GM13977 (cell line): ENCODE data around the gene GABRQ.

Experiments
- DNase-seq: peaks from one replicate; pipeline ENCODE4 v3.0.0; 2012; ENCODE audit warnings: low spot score
- CTCF ChIP-seq: IDR thresholded peaks from 2 replicates; pipeline ENCODE4 v1.5.1; 2012; ENCODE audit warnings: mild to moderate bottlenecking, control low read depth; ENCODE audit not compliant: insufficient read depth; ENCODE audit errors: extremely low read depth, missing control alignments
- in situ Hi-C: fragments of 300-500 bp; cut with MboI; formaldehyde crosslinking; loops from one replicate; pipeline ENCODE4 v1.12.0; 2022; ENCODE audit warnings: low sequenced_read_pairs, low pct_unique_long_range_greater_than_20kb, mixed read lengths, inconsistent platforms; ENCODE audit not compliant: unreplicated experiment

GABRQ gene

GRCh38 chrX:152637649-152638442, at the start of gene GABRQ:
GABRQ (plus strand) TSS chrX:152637895; CDS start chrX:152638203, 308 bp downstream.
- TF ChIP-seq CTCF: no peak
- in situ Hi-C loops: loop anchor here (25.0 kb wide), 1 partner anchor 876 kb away; no protein-coding TSS in a partner anchor
- no peak for DNase-seq

GRCh38 chrX:152588206-152588605, 49.5 kb upstream of the GABRQ start:
- no peak for TF ChIP-seq CTCF
- in situ Hi-C loops: no loop called here
- DNase-seq: no peak

GRCh38 chrX:152600853-152601633, 36.7 kb upstream of the GABRQ start:
- DNase-seq: no peak
- in situ Hi-C loops: no loop called here
- no peak for TF ChIP-seq CTCF

- in situ Hi-C loops: no loop called here
- peak; percentile 32 for TF ChIP-seq CTCF
- no peak for DNase-seq
These were observed 35.7 kb upstream of the GABRQ start for GRCh38 chrX:152601848-152602616.

GRCh38 chrX:152614791-152615190, 22.9 kb upstream of the GABRQ start:
- in situ Hi-C loops: no loop called here
- no peak for TF ChIP-seq CTCF
- no peak for DNase-seq

- in situ Hi-C loops: no loop called here
These were observed 17.8 kb upstream of the GABRQ start for GRCh38 chrX:152619897-152620296.

More at GRCh38 chrX:152619897-152620296, 17.8 kb upstream of the GABRQ start:
- TF ChIP-seq CTCF: no peak
- DNase-seq: no peak
